ENCODE results near the gene HOXB2. TPM values are rescaled to one million over a fixed set of nuclear protein-coding genes. Genes with fewer than 3 reads are reported as not detected.

Gene HOXB2
- 10 to 100 TPM; 13.0 to 13.4 TPM for total RNA-seq

DNA sequence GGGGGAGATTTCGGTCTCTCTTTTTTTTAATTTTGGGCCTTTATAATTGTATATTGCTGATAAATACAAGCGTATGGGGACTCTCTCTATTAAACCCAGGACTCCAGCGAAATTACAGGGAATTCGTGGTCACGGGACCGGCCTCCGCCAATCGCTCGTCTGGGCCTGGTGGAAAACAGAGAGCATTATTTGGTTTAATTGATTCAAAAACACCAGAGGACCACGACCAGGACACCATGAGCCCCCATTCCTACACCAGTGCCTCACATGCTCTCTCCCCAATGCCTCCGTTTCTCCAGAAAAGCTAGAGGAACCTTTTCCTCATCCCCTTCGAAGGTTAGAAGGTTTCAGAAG lies at the start of gene HOXB2:
HOXB2 (minus strand) TSS at position 88 of the 354 bp plus-strand sequence. CDS start 198 bp downstream, outside the sequence.
- ChIA-PET CTCF (no interaction called here), POLR2A (no interaction called here)

DNA sequence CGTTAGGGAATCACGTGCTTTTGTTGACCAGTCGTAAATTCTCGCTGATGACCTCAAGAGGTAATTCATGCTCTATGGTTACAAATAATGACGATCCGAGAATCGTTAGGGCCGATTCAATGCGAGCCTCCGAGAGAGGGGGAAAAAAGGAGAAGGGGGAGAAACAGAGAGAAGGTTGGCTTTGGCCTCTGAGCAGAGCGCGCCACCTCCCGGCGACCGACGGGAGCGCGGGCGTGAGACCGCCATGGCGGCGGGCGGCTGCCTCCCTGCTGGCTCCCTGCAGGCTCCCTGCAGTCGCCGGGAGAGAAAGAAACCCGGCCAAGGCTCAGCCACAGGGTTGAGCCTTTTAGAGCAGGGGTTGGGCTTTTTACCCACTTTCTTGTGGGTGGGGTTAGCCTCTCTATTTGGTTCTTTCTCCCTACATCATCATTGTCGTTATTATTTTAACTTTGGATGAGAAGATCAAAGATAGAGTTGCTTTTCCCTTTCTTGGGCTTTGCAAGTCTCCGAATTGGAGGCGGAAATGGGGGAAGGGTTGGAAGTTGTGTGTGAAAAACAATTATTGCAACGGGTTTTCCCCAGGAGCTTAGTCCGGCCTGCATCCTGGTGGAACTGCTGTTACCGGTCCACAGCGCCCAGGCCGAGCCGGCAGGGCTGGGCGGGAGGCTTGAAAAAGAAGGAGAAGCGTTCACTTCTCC lies 49.1 kb upstream of the HOXB2 start:
- ChIA-PET CTCF (interaction anchor here (0.8 to 3.2 kb wide), 21 partner anchors 10 to 569 kb away, joined by 3 to 24 read pairs (median 5); no protein-coding TSS in a partner anchor), POLR2A (no interaction called here)

DNA sequence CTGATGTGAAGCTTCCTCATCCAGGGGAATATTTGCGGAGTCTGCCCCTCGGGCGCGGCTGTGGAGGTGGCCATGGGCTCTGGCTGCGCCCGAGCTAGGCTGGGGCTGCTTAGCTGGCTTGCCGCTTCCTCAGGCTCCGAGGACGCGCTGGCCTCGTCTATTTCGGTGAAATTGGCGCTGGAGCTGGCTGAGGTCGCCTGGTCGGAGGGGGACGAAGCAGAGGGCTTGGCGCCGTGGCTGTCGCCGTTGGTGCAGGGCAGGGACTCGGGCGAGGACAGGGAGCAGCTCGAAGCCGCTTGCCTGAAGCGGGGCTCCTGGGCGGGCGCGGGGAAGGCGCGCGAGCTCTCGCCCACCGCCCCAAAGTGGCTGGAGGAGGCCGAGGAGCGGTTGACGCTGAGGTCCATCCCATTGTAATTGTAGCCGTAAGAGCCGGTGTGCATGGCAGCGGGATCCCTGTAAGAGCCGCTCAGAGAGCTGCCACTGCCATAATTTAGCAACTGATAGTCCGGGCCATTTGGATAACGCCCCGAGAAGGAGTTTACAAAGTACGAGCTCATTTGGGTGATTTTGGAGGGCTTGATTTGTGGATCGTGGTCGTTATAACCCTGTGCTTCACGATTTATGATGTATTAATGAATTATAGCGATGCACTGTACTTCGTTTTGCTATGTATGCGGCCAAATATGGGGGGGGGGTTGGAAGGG lies 48.4 kb upstream of the HOXB2 start, which contains the start of gene HOXB5:
HOXB5 (minus strand) TSS at position 654 of the 704 bp plus-strand sequence; CDS start at position 557, 97 bp downstream.
- CTCF ChIA-PET = interaction anchor here (0.5 to 3.2 kb wide), 36 partner anchors 10 to 568 kb away, joined by 3 to 24 read pairs (median 4); partner anchors contain the start of genes HOXB8 and HOXB9
- POLR2A ChIA-PET = interaction anchor here (0.6 kb wide), 1 partner anchor 32 kb away, joined by 4 read pairs; no protein-coding TSS in a partner anchor

DNA sequence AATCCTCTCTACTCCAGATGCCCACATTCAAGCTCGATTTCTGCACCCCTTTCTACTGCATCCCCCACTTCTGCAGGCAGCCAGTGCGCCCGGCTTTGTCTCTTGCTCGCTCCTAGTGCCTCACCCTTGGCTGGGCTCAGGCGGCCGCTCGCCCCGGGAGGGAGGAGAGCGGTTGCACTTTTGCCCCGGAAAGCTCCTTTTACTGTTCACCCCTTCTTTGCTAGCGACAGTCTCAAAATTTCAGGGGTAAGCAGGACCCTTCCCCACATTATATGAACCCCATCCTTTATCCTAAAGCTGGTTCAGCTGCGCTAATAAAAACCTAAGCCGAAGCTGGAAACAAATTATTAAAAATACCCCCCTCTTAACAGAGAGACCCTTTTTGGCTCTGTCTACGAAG lies 47.7 kb upstream of the HOXB2 start:
- POLR2A ChIA-PET = interaction anchor here (0.6 kb wide), 1 partner anchor 33 kb away, joined by 4 read pairs; no protein-coding TSS in a partner anchor
- CTCF ChIA-PET = interaction anchor here (0.6 to 3.2 kb wide), 23 partner anchors 9 to 567 kb away, joined by 3 to 24 read pairs (median 4); partner anchors contain the start of genes HOXB8 and HOXB9

DNA sequence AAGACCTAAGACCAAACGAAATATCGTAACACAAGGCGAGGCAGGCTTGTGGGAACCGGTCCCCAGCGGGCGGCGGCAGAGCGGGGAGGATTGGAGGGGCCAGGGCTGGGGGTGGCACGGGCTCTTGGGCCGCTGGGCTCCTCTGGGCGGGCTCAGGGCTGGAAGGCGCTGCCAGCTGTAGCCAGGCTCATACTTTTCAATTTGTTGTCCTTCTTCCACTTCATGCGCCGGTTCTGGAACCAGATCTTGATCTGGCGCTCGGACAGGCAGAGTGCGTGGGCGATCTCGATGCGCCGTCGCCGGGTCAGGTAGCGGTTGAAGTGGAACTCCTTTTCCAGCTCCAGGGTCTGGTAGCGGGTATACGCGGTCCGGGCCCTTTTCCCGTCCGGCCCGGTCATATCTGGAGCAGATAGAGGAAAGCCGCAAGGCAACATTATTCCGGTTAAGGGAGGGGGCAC lies 47.2 kb upstream of the HOXB2 start:
- ChIA-PET CTCF (interaction anchor here (1.1 to 3.1 kb wide), 9 partner anchors 8 to 332 kb away, joined by 3 to 24 read pairs (median 7); partner anchors contain the start of gene HOXB9), POLR2A (no interaction called here)

DNA sequence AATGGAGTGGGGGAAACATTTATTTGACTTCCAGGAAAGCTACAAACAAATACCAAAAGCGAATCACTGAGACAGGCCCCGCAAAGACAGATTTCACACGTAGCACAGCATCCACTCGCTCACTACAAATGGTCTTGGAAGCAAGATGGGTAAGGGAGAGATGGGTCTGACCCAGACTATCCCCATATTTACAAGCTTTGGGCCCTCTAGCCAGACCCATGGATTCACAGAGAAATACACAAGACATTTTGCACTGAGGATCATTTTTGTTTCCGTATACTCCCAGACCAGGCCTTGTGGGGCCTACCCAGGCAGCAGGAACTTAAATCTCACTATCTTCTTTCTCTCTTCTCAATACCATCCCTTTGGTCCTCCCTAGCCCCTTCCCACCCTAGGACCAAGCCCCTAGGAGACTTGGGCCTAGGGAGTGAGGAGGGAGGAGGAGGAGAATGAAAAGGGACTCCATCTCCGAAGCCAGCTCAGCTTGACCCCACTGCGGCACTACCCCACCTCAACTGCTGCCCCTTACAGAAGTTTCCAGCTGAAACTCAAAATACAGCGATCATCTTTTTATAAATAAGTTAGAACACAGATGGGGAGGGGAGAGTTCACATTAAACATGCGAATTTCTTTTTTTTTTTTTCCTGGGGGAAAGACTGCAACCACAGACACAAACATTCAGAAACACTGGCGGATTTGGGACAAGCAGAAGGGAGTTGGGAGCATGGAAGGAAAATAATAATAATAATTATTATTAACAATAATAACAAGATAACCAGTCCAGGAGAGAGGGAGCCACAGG lies 46.5 kb upstream of the HOXB2 start:
- ChIA-PET CTCF (interaction anchor here (0.6 to 3.1 kb wide), 4 partner anchors 27 to 240 kb away, joined by 3 to 24 read pairs (median 4); no protein-coding TSS in a partner anchor), POLR2A (interaction anchor here (1.1 kb wide), 1 partner anchor 14 kb away, joined by 4 read pairs; no protein-coding TSS in a partner anchor)

DNA sequence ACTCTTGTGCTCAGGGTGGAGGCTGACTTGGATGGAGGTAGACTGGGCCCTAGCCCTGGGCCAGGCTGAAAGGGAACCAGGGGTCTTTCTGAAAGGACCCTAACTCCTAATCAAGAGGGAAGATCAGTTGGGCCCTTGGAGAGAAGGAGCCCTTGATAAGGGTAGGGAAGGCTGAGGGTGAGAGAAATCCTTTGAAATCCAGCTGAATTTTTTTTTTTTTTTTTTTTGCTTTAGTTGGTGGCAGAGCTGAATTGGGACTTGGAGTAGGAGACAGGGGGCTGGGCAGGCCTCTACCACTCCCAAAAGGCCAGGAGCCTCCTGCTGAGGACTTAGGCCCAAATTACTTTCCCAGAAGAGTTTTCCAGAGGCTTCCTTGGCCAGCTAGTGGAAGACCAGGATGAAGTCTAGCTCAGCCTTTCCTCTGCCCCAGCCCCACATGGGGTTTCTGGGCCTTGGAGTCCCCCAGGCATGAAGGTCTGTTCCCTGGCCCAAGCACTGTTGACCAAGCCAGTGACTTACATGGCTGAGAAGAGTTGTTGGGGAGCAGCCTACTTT lies 45.8 kb upstream of the HOXB2 start:
- POLR2A ChIA-PET = interaction anchor here (1.1 kb wide), 1 partner anchor 13 kb away, joined by 4 read pairs; no protein-coding TSS in a partner anchor
- CTCF ChIA-PET = interaction anchor here (0.7 to 1.5 kb wide), 3 partner anchors 8 to 239 kb away, joined by 4 to 5 read pairs (median 5); no protein-coding TSS in a partner anchor

DNA sequence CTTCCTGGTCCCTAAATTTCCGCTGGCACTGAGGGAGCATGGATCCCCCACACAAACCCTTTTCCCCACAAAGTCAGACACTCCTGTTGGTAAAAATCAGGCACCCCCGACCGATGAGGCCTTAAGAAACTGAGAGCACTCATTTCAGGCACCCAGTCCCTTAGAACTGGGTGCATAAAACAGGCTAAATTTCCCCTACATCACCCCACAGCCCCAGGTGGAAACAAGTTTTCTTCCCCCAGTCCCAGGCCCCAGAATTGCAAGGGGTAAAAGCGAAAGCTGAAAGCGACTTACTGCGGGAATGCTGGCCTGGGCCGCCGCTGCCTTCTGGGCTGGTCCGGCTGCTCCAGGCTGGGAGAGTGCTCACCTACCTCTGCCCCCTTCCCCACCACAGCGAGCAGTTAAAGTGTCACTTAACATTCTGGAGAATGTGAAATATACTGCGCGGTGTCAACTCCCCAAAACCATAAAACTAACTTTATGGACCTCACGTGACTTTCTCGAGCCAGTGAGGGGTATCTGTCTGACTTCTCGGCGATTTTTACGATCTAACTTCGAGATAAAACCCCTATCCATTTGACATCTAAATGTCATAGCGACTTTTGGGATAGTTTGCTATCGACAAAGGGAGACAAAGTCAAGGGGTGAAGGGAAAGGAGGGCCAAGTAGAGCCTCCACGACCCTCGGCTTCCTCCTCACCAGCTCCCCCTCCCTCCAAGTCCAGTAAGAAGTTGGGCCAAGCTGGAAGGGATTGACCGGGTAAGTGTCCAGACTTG lies 45.1 kb upstream of the HOXB2 start, which contains the start of gene HOXB3:
HOXB3 (minus strand) TSS at position 411 of the 776 bp plus-strand sequence. CDS start 37,767 bp downstream, outside the sequence.
- ChIA-PET POLR2A (no interaction called here), CTCF (interaction anchor here (0.7 to 1.5 kb wide), 4 partner anchors 8 to 238 kb away, joined by 3 to 5 read pairs (median 4); no protein-coding TSS in a partner anchor)

DNA sequence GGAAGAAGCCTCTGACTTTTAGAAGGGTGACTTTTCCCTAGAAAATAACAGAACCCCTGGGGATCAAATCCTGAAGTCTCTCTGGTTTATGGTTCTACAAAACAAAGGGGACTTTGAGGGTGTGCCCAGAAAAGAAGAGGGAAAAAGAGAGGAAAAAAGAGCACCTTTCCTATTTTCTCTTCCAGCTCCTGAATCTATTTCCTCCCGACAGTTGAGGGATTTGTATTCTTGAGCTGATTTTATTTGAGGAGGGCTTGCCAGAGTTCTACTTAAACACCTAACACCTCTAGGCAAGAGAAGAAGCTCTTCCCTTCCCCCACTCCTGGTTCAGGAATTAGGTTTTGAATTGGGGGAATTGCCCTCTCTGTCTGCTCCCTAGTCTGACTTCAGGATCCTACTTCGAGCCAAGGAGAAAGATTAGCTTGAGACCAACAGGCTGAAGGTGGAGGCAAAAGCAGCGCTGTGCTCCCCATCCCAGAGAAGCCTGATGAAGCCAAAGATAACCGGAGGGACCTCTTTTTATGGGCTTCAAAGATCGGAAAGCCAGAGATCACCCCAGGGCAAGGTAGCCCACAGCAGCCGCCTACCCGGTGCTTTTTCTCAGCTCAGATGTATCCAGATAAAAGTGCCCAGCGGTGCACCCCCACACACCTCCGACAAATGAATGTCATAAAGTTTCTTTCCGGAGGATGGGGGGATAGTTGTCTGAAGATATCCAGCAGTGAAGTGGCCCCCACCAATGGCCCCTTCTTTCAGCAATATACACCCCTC lies 44.3 kb upstream of the HOXB2 start:
- ChIA-PET CTCF (interaction anchor here (0.7 to 1.5 kb wide), 3 partner anchors 9 to 238 kb away, joined by 3 to 5 read pairs (median 3); no protein-coding TSS in a partner anchor), POLR2A (no interaction called here)

DNA sequence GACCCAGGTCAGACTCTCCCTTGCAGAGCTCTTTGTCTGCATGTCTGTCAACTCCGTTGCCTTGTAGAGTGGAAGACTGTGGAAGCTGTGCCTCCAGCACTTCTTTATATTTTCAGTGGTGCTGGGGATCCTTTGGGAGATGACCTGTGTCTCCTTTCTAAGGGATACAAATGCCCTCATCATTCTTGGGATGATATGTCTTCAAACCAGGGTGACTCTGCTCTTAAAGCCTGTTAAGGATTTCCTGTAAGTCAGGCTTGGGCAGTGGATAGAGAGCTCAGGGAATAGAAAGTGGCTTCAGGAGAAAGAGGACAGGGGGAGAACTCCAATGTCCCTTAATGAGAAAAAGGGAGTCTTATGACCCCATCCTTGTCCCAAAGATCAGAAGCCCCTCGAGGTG lies 43.6 kb upstream of the HOXB2 start:
- ChIA-PET POLR2A (no interaction called here), CTCF (interaction anchor here (0.6 to 2.7 kb wide), 5 partner anchors 9 to 424 kb away, joined by 3 to 9 read pairs (median 4); no protein-coding TSS in a partner anchor)

DNA sequence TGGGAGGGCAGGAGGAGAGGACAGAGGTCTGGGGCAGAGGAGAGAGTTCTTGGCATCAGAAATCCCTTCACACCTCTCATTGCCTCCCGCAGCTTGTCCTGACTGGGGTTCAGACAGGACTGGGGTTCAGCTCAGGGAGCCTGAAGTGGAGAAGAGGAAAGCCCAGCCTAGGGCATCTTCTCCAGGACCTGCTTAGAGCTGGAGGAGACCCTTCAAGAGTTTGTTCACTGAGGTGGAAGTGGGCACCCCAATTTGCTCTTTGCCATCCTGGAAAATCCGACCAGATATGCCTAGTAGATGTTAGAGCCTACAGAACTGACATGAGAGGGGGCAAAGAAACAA lies 43.1 kb upstream of the HOXB2 start:
- POLR2A ChIA-PET = interaction anchor here (0.5 kb wide), 1 partner anchor 279 kb away, joined by 3 read pairs; no protein-coding TSS in a partner anchor
- CTCF ChIA-PET = interaction anchor here (0.6 to 2.7 kb wide), 8 partner anchors 8 to 423 kb away, joined by 3 to 9 read pairs (median 4); no protein-coding TSS in a partner anchor

DNA sequence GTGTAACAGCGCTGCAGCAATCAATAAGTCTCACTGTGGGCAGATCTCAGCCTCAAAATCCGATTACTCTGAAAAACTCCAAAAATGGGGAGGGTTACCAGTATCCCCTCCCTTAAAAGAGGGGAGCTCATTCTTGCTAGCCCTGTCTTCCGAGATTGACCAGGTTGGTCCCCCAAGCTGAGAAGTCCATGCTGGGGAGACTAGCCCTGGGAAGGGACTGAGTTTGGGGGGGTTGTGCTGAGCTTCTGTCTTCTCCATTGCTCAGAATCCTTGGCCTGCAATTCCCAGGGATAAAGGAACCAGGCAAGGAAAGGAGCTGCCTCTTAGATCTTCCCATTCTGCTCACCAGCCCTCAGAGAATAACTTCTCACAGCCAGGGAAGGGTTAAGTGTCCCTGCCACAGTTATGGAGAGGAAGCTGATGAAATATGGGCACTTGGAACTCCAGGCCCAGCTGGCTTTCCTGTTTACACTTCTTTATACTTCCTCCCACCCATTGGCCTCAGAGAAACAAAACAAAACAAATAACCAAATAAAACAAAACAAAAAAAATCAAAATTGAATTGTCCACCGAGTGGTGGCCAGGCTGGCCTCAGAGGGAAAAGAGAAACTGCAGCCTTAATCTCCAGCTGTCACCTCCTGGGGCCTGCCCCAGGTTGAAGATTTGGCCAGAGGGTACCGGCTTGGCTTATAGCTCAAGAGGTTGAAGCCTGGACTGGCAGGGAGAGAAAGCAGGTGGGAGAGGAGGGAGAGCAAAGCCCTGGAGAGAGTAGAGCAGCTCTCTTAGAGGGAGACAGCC lies 42.6 kb upstream of the HOXB2 start:
- ChIA-PET POLR2A (interaction anchor here (0.5 kb wide), 1 partner anchor 278 kb away, joined by 3 read pairs; no protein-coding TSS in a partner anchor), CTCF (interaction anchor here (0.6 to 2.7 kb wide), 7 partner anchors 31 to 423 kb away, joined by 3 to 9 read pairs (median 5); no protein-coding TSS in a partner anchor)

DNA sequence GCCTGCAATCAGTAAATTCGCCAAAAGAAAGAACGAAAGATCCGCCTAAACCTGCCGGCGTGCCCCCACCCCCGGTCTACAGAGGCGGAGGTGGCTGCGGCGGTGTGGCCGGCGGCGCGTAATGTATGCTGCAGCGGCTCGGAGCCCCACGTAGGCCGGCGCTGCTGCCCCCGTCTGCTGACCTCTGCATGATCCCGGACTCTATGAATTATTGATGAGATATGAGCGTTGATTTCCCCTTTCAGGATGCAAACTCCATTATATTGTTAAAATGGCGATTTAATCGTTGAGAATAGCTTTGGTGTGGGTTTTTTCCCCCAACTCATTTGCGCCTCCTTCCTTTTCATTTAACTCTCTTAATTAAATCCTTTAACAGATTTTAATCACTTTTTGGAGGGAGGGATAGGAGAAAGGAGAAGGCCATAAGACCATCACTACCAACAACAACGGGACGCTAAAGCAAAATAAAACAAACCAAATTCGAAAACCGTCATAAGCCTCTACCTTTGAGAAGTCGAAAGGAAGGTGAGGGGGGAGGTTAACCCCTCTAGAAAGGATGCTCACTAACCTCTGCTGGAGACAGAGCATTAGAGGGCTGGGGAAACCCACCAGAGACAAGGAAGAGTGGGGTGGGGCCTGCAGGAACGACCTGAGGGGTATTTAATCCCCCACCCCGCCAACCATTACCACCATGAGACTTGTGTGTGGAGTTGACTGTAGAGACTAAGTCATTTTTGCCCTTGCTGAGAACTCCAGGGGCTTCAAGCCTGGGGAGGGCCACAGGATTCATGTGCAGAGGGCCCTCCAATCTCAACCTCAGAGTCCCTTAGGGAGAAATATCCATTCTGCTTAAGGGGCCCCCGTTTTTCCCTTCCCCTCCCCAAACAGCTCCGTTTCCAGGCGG lies 41.7 kb upstream of the HOXB2 start:
- POLR2A ChIA-PET = no interaction called here

DNA sequence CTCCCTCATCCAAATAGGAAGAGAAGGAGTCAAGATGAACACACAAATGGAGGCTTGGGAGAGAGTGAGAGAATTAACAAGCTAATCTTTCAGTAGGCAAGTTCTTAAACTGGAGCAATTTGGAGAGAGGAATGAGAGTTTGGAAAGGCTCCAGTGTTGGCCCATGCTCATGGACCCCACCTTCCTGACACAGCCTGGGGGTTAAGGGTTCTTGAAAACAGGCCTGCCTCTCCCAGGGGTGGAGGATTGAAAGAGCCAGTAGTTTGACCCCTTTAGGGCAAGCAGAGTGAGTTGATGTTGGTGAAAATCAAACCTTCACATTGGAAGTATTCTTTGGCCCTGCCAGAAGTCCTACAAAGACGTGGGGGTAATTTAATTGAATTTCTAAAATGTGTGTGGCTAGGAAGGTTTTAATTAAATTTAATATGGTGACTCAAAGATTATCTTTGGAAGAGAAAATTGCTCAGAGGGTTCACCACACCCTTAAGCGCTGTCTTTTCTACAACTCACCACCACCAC lies 39.4 kb upstream of the HOXB2 start:
- POLR2A ChIA-PET = no interaction called here
- CTCF ChIA-PET = interaction anchor here (0.6 to 1.4 kb wide), 3 partner anchors 8 to 321 kb away, joined by 3 to 5 read pairs (median 4); no protein-coding TSS in a partner anchor

More for the DNA sequence above, 41.7 kb upstream of the HOXB2 start:
- CTCF ChIA-PET = interaction anchor here (1.7 to 2.7 kb wide), 3 partner anchors 32 to 251 kb away, joined by 6 to 9 read pairs (median 9); no protein-coding TSS in a partner anchor
